HG03045 (cell line): ENCODE data around the gene SHMT2.

Experiments
- ATAC-seq: cut with Tn5 transposase; IDR thresholded peaks from one replicate; pipeline ENCODE4 v1.9.1; 2021; ENCODE audit warnings: mild to moderate bottlenecking, moderate library complexity; ENCODE audit not compliant: unreplicated experiment

The SHMT2 gene

GRCh38 chr12:57237932-57238853 is 8.7 kb downstream of the SHMT2 start:
- no peak for ATAC-seq

- peak; percentile 47 for ATAC-seq
Measured at GRCh38 chr12:57238854-57239554, 9.5 kb downstream of the SHMT2 start.

- no peak for ATAC-seq
Measured at GRCh38 chr12:57239587-57240065, 10.1 kb downstream of the SHMT2 start.

- peak; percentile 21 for ATAC-seq
Measured at GRCh38 chr12:57240066-57240921, 10.8 kb downstream of the SHMT2 start.

GRCh38 chr12:57240926-57241401 is 11.5 kb downstream of the SHMT2 start:
- ATAC-seq = no peak

GRCh38 chr12:57241402-57242310 is 12.1 kb downstream of the SHMT2 start:
- ATAC-seq = no peak

GRCh38 chr12:57242329-57242690 is 12.8 kb downstream of the SHMT2 start:
- ATAC-seq = no peak

GRCh38 chr12:57242691-57243454 is 13.4 kb downstream of the SHMT2 start:
- peak; percentile 35 for ATAC-seq

GRCh38 chr12:57243521-57244311 is 14.2 kb downstream of the SHMT2 start:
- peak; percentile 24 for ATAC-seq

GRCh38 chr12:57244312-57244696 is 14.8 kb downstream of the SHMT2 start:
- ATAC-seq = no peak

- no peak for ATAC-seq
Measured at GRCh38 chr12:57247041-57247440, 17.5 kb downstream of the SHMT2 start.

GRCh38 chr12:57248934-57249742 is 19.6 kb downstream of the SHMT2 start:
- ATAC-seq = no peak

GRCh38 chr12:57250541-57250940 is 21.0 kb downstream of the SHMT2 start:
- ATAC-seq = no peak

GRCh38 chr12:57250956-57251355 is 21.4 kb downstream of the SHMT2 start, which contains the start of gene STAC3:
Gene STAC3 (minus strand): TSS chr12:57251187. CDS start chr12:57249636, 1,551 bp downstream.
- no peak for ATAC-seq

- ATAC-seq = no peak
Measured at GRCh38 chr12:57254506-57255280, 25.2 kb downstream of the SHMT2 start.

- no peak for ATAC-seq
Measured at GRCh38 chr12:57255916-57256315, 26.4 kb downstream of the SHMT2 start.
